SIG-M5 (cell line): Measurements from ENCODE around the gene RASA3.

Source experiments
- DNase-seq: peaks from one replicate; lab custom pipeline; 2025; lab: John Stamatoyannopoulos, UW

The RASA3 gene

DNA sequence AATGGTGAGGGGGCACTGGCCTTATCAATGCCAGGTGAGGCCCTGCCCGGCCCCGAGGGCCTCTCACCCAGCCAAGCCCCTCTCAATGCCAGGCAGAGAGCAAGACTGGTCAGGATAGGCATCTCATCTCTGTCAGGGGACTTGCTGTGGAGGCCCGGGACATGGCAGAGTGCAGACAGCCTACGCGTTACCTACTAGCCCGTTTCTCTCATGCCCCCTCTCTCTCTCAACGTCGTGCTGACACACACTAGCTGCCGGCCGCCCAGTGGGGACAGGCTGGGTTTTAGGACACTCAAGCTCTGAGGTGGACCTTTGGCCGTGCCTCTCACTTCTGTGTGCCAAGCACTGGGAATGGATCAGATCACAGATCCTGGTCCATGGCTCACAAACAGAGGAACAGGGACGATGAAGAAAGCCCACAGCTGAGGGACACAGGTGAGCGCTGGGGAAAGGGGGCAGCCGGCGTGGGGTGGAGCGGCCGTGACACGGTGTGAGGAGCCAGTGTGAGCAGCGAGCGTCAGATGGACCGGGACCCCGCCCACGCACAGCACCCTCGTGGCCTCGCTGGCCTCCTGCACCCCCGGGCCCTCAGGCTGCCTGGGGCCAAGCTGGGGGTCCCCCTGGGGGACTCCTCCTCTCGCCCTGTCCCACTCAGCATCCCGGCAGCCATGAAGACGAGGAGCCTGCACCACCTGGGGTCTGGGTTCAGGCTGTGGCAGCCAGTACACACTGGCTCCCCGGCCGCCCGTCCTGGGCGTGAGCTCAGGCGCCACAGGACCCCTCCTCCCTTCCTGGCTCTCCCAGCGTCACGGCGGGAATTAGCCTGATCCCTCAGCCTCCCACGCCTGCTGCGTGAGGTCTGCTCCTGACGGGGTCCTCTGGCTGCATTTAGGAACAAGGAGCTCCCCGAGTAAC is 81.6 kb downstream of the RASA3 start:
- DNase-seq, result no peak

- DNase-seq, result no peak
Observed at GRCh38 chr13:114049626-114050101, 82.8 kb downstream of the RASA3 start.

DNA sequence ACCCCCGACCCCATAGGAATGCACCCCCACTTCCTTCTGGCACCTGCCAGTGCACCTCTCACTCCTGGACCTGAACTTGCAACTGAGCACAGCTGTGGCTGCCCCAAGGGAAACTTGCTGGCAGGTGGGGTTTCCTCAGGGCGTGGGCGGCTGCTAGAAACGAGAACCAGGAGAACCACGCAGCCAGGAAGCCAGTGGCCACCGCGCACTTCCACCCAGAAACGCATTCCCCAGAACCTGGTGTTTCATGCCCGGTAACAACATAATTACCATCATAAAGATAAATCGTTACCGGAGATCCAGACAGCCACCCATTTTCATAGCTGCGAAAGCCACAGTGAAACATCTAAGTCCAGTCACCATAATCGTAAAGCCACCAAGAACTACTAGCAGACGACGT is 83.4 kb downstream of the RASA3 start:
- no peak for DNase-seq

GRCh38 chr13:114048443-114048842 is 84.0 kb downstream of the RASA3 start:
- no peak for DNase-seq

DNA sequence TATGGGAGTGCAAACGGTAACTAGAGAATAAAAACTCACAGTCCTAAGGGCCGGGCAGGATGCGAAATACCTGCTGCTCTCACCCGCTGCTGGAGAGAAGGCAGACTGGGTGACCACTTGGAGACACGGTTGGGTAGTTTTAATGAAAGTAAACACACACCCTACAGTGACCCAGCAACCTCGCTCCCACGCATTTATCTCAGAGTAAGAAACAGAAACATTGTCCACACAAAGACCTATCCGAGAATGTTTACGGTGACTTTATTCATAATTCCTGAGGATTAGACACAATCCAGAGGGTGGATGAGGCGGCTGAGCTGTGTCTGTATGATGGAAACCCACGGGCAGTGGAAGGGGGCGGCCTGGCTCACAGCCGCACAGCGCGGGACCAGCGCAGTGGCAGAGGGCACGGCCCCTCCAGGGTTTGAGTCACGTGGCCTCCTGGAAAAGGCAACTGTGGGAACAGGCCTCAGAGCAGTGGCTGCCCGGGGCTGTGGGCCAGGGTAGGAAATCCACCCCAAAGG is 85.0 kb downstream of the RASA3 start:
- no peak for DNase-seq

GRCh38 chr13:114046431-114046975 is 85.9 kb downstream of the RASA3 start:
- no peak for DNase-seq

- no peak for DNase-seq
Observed at GRCh38 chr13:114045113-114045735, 87.2 kb downstream of the RASA3 start.

DNA sequence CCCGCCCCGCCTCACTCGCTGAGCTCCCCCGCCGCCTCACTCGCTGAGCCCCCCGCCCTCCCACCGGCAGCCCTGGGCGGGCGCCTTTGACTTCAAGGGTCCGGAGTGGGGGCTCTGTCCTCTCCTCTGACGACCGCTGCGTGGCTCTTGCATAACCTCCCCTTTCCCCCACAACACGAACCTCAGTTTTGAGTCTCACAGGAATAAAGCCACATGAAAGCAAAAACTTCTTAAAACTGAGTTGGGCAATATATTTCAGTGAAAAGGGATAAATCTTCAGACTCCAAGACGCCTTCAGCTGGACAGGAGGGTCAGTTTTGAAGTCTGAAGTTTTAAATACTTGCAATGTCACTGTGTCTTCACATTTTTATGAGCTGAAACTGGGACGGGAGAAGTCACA is 87.9 kb downstream of the RASA3 start:
- DNase-seq, result no peak

DNA sequence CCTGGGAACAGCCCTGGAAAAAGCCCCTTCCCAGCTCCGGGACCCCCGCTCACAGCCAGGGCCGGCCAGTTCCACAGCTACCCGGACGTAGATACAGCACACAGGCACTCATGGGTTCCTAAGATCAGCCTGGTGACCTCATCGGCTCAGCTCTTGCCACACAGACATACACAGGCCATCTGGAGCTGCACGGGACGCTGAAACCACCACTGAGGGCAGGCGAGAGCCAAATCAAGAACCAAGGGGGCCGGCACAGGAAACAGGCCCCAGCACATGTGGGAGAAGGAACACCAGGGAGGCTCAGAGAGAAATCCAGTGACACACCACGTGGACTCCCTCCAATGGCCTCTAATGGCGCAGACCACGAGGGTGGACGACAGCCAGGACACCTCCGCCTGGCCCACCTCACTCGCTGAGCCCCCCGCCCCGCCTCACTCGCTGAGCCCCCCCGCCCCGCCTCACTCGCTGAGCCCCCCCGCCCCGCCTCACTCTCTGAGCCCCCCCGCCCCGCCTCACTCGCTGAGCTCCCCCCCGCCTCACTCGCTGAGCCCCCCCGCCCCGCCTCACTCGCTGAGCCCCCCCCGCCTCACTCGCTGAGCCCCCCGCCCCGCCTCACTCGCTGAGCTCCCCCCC is 88.9 kb downstream of the RASA3 start:
- no peak for DNase-seq

- no peak for DNase-seq
Observed at GRCh38 chr13:114042066-114042815, 90.2 kb downstream of the RASA3 start.

DNA sequence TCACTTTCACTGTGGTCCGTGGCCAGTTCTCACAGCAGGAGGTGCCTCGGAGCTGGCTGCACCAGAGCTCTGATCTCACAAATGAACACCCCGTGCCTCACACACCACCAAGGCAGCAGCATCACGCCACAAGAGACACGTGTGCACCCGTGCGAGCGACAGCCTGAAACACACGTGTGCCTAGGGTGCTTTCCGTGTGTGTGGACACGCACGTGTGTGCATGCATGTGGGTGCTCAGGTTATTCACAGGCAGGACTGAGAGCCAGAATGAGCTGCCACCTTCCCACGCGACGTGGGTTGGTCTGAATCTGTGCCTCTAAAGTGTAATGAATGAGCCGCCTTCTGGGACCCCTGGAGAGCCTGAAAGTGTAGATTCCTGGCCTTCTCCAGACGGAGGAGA is 90.9 kb downstream of the RASA3 start:
- DNase-seq, result no peak

DNA sequence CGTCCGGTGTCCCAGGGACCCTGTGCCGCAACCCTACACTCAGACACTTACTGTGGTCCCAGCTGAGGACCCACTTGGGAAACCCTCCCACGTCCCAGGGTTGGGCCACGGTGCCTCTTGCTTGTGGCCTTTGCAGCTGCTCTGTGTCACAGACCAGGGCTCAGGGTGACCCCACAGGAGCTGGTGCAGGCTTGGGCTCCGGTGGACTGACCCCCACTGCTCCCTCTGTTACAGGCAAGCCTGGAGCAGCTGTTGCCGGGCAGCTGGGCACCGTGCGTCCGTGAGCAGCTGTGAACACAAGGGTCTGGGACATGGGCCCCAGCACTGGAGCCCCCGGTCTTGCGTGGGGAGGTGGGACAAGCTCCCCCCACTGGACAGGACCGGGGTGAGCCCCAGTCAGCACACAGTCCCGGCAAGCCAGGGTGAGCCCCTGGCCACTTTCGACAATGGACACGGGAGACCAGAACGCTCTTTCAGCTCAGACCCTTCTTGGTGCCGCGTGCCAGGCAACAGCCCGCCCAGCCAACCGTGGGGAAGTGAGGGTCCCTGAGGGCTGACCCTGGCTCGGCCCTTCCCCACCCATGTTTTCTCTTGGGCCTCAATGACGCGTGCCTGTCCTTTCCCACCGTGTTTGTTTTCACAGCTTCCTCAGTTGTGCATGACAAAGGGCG is 92.8 kb downstream of the RASA3 start:
- no peak for DNase-seq

DNA sequence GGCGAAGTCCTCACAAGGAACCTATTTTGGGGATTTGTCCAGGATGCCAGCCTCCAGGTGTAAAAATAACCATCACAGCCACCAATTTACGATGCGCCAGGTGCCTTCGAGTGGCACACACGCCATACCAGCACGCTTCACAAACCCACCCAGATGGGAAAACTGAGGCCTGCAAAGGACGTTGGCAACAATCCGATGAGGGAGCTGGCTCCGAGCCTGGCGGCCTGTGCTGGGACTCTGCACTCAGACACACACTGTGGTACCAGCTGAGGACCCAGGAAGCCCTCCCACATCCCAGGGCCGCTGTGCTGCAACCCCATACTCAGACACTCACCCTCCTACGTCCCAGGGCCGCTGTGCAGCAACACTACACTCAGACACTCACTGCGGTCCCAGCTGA is 93.5 kb downstream of the RASA3 start:
- no peak for DNase-seq

DNA sequence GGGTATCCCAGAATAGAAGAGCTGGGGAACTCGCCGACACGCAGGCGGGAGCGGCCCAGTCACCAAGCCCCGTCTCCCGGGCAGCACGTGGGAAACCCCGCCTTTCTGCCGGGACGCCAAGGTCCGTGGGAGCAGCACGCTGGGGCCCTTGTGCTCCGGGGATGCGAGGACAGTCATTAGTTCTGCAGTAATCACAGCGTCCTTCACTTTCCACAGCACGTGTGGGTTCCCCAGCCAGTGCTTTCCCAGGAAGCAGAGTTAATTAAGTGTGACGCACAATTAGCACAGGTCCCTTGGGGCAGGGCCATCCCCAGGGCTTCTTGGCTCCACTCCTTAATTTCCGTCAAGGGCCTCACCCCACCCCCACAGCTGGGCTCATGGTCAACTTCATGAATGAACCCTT is 94.2 kb downstream of the RASA3 start:
- no peak for DNase-seq

GRCh38 chr13:114037674-114038073 is 94.7 kb downstream of the RASA3 start:
- no peak for DNase-seq

GRCh38 chr13:114035583-114036531 is 96.6 kb downstream of the RASA3 start:
- DNase-seq, result no peak

GRCh38 chr13:114035186-114035582 is 97.2 kb downstream of the RASA3 start:
- DNase-seq, result no peak

DNA sequence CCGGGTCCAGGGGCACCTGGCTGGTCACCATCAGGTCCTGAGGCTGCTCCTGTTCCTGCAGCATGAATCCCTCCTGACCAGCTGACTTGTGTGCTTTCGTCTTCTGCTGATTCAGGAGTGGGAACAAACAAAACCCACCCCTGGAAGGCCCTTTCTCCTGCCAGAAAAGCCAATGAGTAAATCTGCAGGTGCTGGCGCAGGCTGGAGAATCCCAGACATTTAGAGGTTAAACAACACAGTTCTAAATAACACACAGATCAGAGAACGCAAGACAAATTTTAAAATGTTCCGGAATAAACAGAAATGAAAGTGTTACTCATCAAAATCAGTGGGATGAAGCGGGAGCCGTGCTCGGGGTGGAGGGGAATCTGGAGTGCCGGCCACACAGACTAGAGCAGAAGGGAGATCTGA is 97.9 kb downstream of the RASA3 start:
- DNase-seq, result no peak

GRCh38 chr13:114033541-114034315 is 98.7 kb downstream of the RASA3 start:
- no peak for DNase-seq
